Muscle layer of colon (tissue), 2 donors: ENCODE data around the gene FBLN2.

Experiments
- H3K27ac ChIP-seq: one replicate; pipeline ENCODE4 v1.7.0; 2013; ENCODE audit warnings: low read depth, mild to moderate bottlenecking, low read length, moderate library complexity
- H3K27me3 ChIP-seq, 2 donors: one replicate each; pipeline ENCODE4 v1.7.0; 2013; ENCODE audit warnings: low read length in 2 of 2, mild to moderate bottlenecking in 2 of 2; ENCODE audit not compliant: insufficient read depth in 2 of 2, control insufficient read depth in 1 of 2
- H3K36me3 ChIP-seq: one replicate; pipeline ENCODE4 v1.7.0; 2013; ENCODE audit warnings: mild to moderate bottlenecking, low read length; ENCODE audit not compliant: insufficient read depth
- H3K4me1 ChIP-seq: one replicate; pipeline ENCODE4 v1.7.0; 2013; ENCODE audit warnings: mild to moderate bottlenecking, low read length; ENCODE audit not compliant: insufficient read depth
- H3K4me3 ChIP-seq, 2 donors: one replicate each; pipeline ENCODE4 v1.7.0; 2013; ENCODE audit warnings: low read length in 2 of 2, low read depth in 1 of 2, mild to moderate bottlenecking in 1 of 2, moderate library complexity in 1 of 2
- H3K9ac ChIP-seq: one replicate; pipeline ENCODE4 v1.7.0; 2013; ENCODE audit warnings: low read length
- H3K9me3 ChIP-seq: one replicate; pipeline ENCODE4 v1.7.0; 2013; ENCODE audit warnings: mild to moderate bottlenecking, low read length
- donor health status: abdominal sarcoma.
- donor health status: Adenocarcinoma of cecum.

Gene FBLN2

DNA sequence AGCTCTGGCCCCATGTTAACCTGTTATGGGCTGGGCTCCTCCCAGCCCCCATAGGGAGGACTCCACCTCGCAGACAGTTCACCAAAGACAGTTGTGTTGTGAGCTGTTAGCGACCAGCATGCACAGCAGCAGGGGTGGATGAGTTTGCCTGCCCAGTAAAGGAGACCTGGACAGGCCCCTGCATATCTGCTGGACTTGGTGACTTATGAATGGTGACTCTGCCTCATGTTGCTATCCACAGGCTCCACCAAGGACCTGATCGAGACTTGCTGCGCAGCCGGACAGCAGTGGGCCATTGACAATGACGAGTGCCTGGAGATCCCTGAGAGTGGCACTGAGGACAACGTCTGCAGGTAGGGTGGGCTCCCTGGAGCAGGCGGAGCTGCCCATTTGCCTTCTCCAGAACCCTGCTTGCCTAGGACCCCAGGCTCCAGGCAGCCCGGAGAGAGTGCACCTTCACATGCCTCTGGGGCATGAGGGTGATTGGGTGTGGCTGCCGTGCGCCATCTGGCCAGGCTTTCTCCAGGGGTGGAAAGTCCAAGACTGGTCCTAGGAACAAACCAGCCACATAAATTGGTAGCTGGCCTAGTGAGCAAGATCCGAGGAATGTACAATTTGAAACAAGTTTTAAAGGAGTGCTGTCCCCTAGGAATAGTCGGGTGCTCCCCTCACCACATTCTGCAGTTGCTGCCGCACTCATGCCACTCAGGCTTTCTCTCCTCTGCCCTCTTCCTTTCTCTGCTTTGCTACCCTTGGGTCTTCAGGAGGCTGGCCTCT, 59.1 kb downstream of the FBLN2 start:
- H3K27ac ChIP-seq = no peak overlapping the region
- no peaks in the 10 kb centered on the region for H3K36me3 ChIP-seq

DNA sequence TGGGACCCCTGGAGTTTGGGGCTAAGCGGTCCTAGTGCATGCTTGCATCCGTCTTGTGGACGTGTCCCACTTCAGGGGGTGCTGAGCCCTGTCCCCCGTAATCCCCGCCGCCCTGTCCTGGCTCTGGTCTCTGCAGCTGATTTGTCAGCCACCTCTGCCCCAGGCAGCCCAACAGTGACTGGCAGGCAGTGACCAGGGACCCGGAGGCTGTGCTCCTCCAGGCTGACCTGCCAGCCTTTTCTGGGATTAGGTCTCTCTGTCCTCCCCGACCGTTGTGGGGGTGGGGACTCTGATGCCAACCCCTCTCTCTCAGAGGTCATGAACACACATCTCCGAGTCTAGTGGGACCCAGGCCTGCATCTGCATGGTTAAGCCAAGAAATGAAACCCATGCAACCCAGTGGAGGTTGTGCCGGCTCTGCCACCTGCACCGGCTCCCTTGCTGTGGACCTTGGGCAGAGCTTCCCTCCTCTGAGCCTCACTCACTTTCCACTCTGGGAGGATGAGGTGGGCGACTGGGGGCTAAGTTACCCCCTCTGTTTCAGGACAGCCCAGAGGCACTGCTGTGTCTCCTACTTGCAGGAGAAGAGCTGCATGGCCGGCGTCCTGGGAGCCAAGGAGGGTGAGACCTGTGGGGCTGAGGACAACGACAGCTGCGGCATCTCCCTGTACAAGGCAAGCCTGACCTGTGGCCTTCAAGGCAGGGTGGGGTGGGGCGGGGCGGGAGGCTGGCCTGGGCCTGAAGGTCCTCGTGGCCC, 60.2 kb downstream of the FBLN2 start:
- Histone ChIP-seq H3K4me3 (no peak overlapping the region), H3K9me3 (peaks cover 4% of the 10 kb centered on the region), H3K4me1 (no peaks in the 10 kb centered on the region), H3K36me3 (no peaks in the 10 kb centered on the region), H3K9ac (no peak overlapping the region), H3K27me3 (no peaks in the 10 kb centered on the region), H3K27ac (no peak overlapping the region)

More for the DNA sequence above, 59.1 kb downstream of the FBLN2 start:
- H3K9ac ChIP-seq = no peak overlapping the region
- H3K4me3 ChIP-seq = no peak overlapping the region
- no peaks in the 10 kb centered on the region for H3K27me3 ChIP-seq
- no peaks in the 10 kb centered on the region for H3K4me1 ChIP-seq
- H3K9me3 ChIP-seq = no peaks in the 10 kb centered on the region

DNA sequence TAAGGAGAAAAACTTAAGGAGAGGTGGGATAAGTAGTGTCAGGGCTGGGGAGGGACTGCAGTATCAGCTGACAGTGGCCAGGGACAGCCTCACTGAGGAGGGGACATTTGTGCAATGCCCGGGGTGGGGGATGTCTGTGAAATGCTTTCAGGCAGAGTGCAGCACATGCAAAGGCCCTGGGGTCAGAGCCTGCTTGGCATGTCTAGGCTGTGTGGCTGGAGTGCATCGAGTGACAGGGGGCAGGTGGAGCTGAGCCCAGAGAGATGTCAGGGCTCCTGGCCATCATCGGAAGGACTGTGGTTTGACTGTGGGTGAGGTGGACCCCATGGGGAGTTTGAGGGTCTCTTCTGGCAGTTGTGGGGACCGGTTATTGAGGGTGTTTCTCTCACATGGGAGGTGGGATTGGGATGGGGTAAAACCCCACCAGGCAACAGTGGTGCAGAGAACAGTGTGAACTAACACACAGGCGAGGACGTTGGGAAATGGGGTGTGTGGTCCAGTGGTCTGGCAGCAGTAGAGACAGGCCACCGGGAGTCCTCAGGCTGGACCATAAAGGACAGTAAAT, 61.2 kb downstream of the FBLN2 start:
- H3K27me3 ChIP-seq = no peaks in the 10 kb centered on the region
- H3K9ac ChIP-seq = no peak overlapping the region
- peaks cover 4% of the 10 kb centered on the region for H3K9me3 ChIP-seq
- H3K36me3 ChIP-seq = no peaks in the 10 kb centered on the region
- H3K4me3 ChIP-seq = no peak overlapping the region
- H3K27ac ChIP-seq = no peak overlapping the region
- H3K4me1 ChIP-seq = no peaks in the 10 kb centered on the region

DNA sequence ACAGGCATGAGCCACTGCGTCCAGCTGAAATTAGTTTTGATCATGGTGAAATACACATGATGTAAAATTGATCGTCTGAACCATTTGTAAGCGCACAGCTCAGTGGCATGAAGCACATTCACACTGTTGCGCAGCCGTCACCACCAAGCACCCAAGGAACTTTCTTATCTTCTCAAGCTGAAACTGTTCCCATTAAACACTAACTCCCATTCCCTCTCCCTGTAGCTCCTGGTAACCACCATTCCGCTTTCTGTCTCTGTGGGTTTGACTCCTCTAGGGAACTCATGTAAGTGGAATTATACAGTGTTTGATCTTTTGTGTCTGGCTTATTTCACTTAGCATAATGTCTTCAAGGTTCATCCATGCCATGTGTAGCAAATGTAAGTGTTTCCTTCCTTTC, 62.3 kb downstream of the FBLN2 start:
- Histone ChIP-seq H3K4me1 (no peaks in the 10 kb centered on the region), H3K9me3 (peaks cover 4% of the 10 kb centered on the region), H3K4me3 (no peak overlapping the region), H3K27me3 (no peaks in the 10 kb centered on the region), H3K27ac (no peak overlapping the region), H3K9ac (no peak overlapping the region), H3K36me3 (no peaks in the 10 kb centered on the region)

DNA sequence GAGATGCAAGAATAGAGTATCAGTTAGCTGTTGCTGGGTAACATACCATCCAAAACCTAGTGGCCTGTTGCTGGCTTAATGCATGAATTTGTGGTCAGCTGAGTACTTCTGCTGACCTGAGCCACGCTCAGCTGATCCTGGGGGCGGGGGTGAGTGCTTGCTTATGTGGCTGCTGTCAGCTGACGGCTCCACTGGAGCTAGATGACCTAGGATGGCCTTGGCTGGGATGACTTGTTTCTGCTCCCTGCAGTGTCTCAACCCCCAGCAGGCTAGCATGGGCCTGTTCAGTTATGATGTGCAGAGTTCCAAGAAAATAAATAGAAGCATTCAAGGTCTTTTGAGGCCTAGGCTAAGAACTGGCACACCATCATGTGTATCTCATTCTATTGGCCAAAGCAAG, 63.9 kb downstream of the FBLN2 start:
- H3K4me3 ChIP-seq = no peak overlapping the region
- H3K27me3 ChIP-seq = no peaks in the 10 kb centered on the region
- H3K4me1 ChIP-seq = no peaks in the 10 kb centered on the region
- H3K27ac ChIP-seq = no peak overlapping the region
- H3K36me3 ChIP-seq = no peaks in the 10 kb centered on the region
- H3K9me3 ChIP-seq = peaks cover 4% of the 10 kb centered on the region
- H3K9ac ChIP-seq = no peak overlapping the region

DNA sequence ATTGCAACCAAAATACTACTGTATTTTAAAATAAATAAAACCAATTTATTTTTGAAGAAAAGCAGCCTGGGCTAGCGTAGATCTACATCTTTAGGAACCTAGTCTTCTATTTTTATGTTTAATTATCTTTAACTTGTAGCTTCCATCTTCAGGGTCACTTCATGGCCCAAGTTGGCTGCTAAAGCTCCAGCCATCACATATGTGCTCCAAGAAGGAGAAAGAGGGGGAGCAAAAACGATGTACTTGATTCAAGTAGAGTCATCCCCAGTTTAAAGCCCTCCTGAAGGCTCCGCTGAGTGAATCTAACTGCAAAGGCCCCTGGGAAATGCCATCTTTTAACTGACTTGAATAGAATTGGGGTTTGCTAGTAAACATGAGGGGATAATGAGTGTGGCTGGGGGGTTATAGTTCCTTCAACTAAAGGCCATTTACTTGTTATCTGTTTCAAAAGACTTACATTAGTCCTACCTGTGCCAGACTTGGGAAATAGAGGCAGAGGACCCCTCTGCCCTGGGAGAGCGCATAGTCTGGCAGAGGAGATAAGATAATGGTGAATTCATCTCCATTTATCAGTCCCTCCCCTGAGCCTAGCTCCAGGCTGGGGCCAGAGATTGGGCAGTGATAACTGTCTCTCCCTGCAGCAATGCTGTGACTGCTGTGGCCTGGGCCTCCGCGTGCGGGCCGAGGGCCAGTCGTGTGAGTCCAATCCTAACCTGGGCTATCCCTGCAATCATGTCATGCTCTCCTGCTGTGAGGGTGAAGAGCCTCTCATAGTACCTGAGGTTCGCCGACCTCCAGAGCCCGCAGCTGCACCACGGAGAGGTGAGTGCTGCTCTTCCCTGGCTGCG, 64.6 kb downstream of the FBLN2 start:
- H3K27me3 ChIP-seq = no peaks in the 10 kb centered on the region
- H3K9ac ChIP-seq = no peak overlapping the region
- no peaks in the 10 kb centered on the region for H3K4me1 ChIP-seq
- no peak overlapping the region for H3K27ac ChIP-seq
- no peak overlapping the region for H3K4me3 ChIP-seq
- no peaks in the 10 kb centered on the region for H3K36me3 ChIP-seq
- H3K9me3 ChIP-seq = peaks cover 4% of the 10 kb centered on the region

DNA sequence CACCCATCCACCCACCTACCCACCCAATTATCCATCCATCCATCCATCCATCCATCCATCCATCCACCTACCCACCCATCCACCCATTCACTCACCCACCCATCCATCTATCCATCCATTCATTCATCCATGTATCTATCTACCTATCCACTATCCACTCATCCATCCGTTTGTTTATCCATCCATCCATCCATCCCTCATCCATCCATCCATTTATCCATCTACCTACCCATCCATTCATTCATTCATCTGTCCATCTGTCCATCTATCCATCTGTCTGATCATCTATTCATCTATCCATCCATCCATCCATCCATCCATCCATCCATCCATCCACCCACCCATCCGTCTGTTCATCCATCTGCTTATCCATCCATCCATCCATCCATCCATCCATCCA, 65.7 kb downstream of the FBLN2 start:
- Histone ChIP-seq H3K27ac (no peak overlapping the region), H3K36me3 (no peaks in the 10 kb centered on the region), H3K9me3 (peaks cover 4% of the 10 kb centered on the region), H3K4me3 (no peak overlapping the region), H3K4me1 (no peaks in the 10 kb centered on the region), H3K9ac (no peak overlapping the region), H3K27me3 (no peaks in the 10 kb centered on the region)

DNA sequence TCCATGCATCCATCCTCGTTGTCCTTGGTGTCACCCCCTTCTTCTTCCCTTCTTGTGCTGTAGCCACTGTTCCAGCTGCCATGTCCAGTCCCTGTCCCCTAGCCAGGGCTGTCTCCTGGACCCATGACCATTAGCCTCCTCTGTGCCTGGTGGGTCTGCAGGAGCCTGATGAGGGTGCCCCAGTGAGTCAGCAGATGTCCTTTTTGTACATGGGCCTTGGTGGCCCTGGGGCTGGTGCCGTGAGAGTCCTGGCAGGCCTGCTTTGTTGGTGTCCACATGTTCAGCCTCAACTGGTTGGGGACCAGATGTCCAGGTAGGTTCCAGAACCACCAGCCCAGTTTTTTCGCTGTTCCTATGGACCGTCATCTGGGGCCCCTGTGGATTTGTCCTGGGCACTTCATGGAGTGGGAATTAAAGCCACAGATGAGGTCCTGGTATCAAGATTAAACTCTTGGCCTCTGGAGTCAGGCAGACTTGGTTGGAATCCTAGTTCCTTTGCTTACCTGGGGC, 66.1 kb downstream of the FBLN2 start:
- Histone ChIP-seq H3K27ac (no peak overlapping the region), H3K9ac (no peak overlapping the region), H3K27me3 (no peaks in the 10 kb centered on the region), H3K4me1 (no peaks in the 10 kb centered on the region), H3K9me3 (peaks cover 4% of the 10 kb centered on the region), H3K4me3 (no peak overlapping the region), H3K36me3 (no peaks in the 10 kb centered on the region)

DNA sequence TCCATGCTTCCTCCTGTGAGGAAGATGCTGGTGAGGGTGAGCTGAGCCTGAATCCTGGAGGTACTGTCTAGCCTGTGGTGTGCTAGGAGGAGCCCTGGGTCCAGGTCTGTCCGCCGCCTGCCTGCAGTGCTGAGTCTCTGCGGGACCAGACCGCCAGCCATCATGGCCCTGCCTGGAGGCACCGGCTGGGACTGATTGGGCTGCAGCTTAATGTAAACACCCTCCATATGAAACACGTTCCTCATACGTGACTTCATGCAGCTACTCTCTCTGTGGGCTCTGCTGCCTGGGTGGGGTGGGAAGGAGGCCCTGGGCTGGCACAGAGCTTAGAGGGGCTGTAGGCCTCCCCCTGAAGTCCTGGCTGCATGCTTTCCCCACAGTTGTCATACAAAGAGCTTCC, 67.4 kb downstream of the FBLN2 start:
- H3K36me3 ChIP-seq = no peaks in the 10 kb centered on the region
- H3K27me3 ChIP-seq = no peaks in the 10 kb centered on the region

DNA sequence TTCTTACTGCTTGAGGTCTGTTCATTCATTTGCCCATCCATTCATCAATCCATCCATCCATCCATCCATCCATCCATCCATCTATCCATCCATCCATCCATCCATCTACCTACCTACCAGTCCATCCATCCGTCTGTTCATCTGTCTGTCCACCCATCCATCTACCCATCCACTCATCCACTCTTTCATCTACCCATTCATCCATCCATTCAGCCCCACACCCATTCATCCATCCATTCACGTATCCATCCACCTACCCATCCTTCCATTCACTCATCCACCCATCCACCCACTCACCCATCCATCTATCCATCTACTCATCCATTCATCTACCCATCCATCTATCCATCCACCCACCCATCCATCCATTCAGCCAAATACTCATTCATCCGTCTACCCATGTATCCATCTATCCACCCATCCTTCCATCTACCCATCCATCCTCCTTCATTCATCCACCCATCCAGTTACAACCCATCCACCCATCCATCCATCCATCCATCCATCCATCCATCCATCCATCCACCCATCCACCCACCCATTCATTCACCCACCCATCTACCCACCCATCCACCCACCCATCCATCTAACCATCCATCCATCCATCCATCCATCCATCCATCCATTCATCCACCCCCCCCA, 68.3 kb downstream of the FBLN2 start:
- no peaks in the 10 kb centered on the region for H3K27me3 ChIP-seq
- peaks cover 4% of the 10 kb centered on the region for H3K9me3 ChIP-seq
- no peaks in the 10 kb centered on the region for H3K4me1 ChIP-seq
- H3K36me3 ChIP-seq = no peaks in the 10 kb centered on the region
- H3K27ac ChIP-seq = no peak overlapping the region
- H3K9ac ChIP-seq = no peak overlapping the region
- H3K4me3 ChIP-seq = no peak overlapping the region

More for the DNA sequence above, 67.4 kb downstream of the FBLN2 start:
- no peak overlapping the region for H3K4me3 ChIP-seq
- H3K9me3 ChIP-seq = peaks cover 4% of the 10 kb centered on the region
- no peak overlapping the region for H3K27ac ChIP-seq
- no peaks in the 10 kb centered on the region for H3K4me1 ChIP-seq
- H3K9ac ChIP-seq = no peak overlapping the region
